HepG2 (cell line): ENCODE data around the gene QTRT2. TPM values are rescaled to one million over a fixed set of nuclear protein-coding genes. Genes with fewer than 3 reads are reported as not detected.

Source experiments
- AGO1 ChIP-seq: fragments of 200-400 bp; formaldehyde crosslinking; IDR thresholded peaks from 2 replicates; pipeline ENCODE4 v1.6.1; 2017; ENCODE audit warnings: mild to moderate bottlenecking, low read depth, low read length, moderate library complexity; ENCODE audit not compliant: poor library complexity, severe bottlenecking
- DDIT3 ChIP-seq: sonication (generic); formaldehyde crosslinking; IDR thresholded peaks from 2 replicates; pipeline ENCODE4 v1.4.0; 2020; ENCODE audit warnings: mild to moderate bottlenecking, missing genetic modification reagents
- HNRNPL ChIP-seq: fragments of 200-400 bp; formaldehyde crosslinking; IDR thresholded peaks from 2 replicates; pipeline ENCODE4 v1.6.1; 2017; ENCODE audit warnings: mild to moderate bottlenecking, low read depth, low read length
- MEF2D ChIP-seq: sonication (generic); formaldehyde crosslinking; IDR thresholded peaks from 2 replicates; pipeline ENCODE4 v1.5.1; 2020; ENCODE audit warnings: mild to moderate bottlenecking, missing genetic modification reagents
- NCOR1 ChIP-seq: fragments of 200-600 bp; sonication (generic); IDR thresholded peaks from 2 replicates; pipeline ENCODE4 v1.7.0; 2017; ENCODE audit warnings: antibody characterized with exemption, low read length, borderline replicate concordance
- NR2F6 ChIP-seq, 2 experiments: IDR thresholded peaks; 2 replicates each; pipeline ENCODE4 v1.6.1; 2016; ENCODE audit warnings: antibody characterized with exemption in 1 of 2, mild to moderate bottlenecking in 1 of 2
- RFX5 ChIP-seq: IDR thresholded peaks from 2 replicates; pipeline ENCODE4 v1.6.1; 2011; ENCODE audit warnings: low read depth, low read length, improper control_type of control experiment
- RNF2 ChIP-seq: fragments of 450-650 bp; conservative IDR thresholded peaks from 2 replicates; pipeline ENCODE4 v1.6.1; 2016; ENCODE audit warnings: low read depth
- RNF219 ChIP-seq: sonication (generic); formaldehyde crosslinking; IDR thresholded peaks from 2 replicates; pipeline ENCODE4 v1.5.0; 2020; ENCODE audit warnings: mild to moderate bottlenecking, missing genetic modification reagents
- SALL2 ChIP-seq: sonication (generic); formaldehyde crosslinking; IDR thresholded peaks from 2 replicates; pipeline ENCODE4 v1.8.1; 2023; ENCODE audit warnings: mild to moderate bottlenecking, missing genetic modification reagents, inconsistent platforms
- ZBED4 ChIP-seq: sonication (generic); formaldehyde crosslinking; IDR thresholded peaks from 2 replicates; pipeline ENCODE4 v1.4.0; 2020; ENCODE audit warnings: missing genetic modification reagents, borderline replicate concordance
- ZGPAT ChIP-seq: IDR thresholded peaks from 2 replicates; pipeline ENCODE4 v1.6.1; 2016; ENCODE audit warnings: mild to moderate bottlenecking
- ZKSCAN5 ChIP-seq: sonication (generic); formaldehyde crosslinking; IDR thresholded peaks from 2 replicates; pipeline ENCODE4 v1.5.1; 2020; ENCODE audit warnings: mild to moderate bottlenecking, missing genetic modification reagents
- ZNF207 ChIP-seq: fragments of 450-650 bp; IDR thresholded peaks from 2 replicates; pipeline ENCODE4 v1.6.1; 2016; ENCODE audit warnings: antibody characterized with exemption, borderline replicate concordance
- ZNF337 ChIP-seq: sonication (generic); formaldehyde crosslinking; IDR thresholded peaks from 2 replicates; pipeline ENCODE4 v1.5.1; 2020; ENCODE audit warnings: missing genetic modification reagents, low read depth, mild to moderate bottlenecking, borderline replicate concordance
- ZNF512B ChIP-seq: sonication (generic); formaldehyde crosslinking; IDR thresholded peaks from 2 replicates; pipeline ENCODE4 v1.5.1; 2020; ENCODE audit warnings: missing genetic modification reagents, mild to moderate bottlenecking, borderline replicate concordance
- ZNF614 ChIP-seq: IDR thresholded peaks from 2 replicates; pipeline ENCODE4 v1.6.1; 2018; ENCODE audit warnings: missing biosample characterization, missing genetic modification reagents, inconsistent platforms, borderline replicate concordance
- polyA plus RNA-seq, 8 experiments: library from polyadenylated mRNA; depleted of rRNA in 3 of 8; stranded (reverse) in 7 of 8; unstranded in 1 of 8; fragments of >200 nt; fragmentation: Illumina TruSeq in 4 of 8; extraction: Trizol in 4 of 8; gene quantifications; 2 replicates each; pipeline versions ENCODE4 v1.2.1 to v1.2.3, GENCODE V29; 2011 to 2016; ENCODE audit warnings: low read depth in 4 of 8, missing spikeins in 1 of 8, mixed read lengths in 1 of 8; ENCODE audit not compliant: insufficient read depth in 1 of 8
- total RNA-seq, 5 experiments: library from RNA; depleted of rRNA; stranded (reverse); fragments of >200 nt; fragmentation: Illumina TruSeq; extraction: Trizol; gene quantifications; 2 replicates each; pipeline ENCODE4 v1.2.3, GENCODE V29; 2016; ENCODE audit warnings: low read depth in 1 of 5

Gene QTRT2
- total and polyA plus RNA-seq, 2 of the 13 experiments (the other 11 are each of a cell fraction or from before 2014, with no cell fraction given) = 7.1 to 33.4 TPM

GRCh38 chr3:114056130-114057010 is at the start of gene QTRT2, which contains the start of gene CCDC191 (continued):
- TF ChIP-seq RFX5 (peak; percentile 92), MEF2D (CRISPR knock-in tag) (peak; percentile 83; the same call in 1 of the 2 replicates), ZNF512B (CRISPR knock-in tag) (0 out of 2 replicates have a peak, but pooled peaks have one; percentile 39), NR2F6 (IDR thresholded peaks at IDR 0.05) (no peak), NR2F6 (CRISPR knock-in tag; IDR thresholded peaks at IDR 0.05) (no peak), RNF2 (no peak; the same call in none of the 2 replicates), ZNF207 (no peak), SALL2 (CRISPR knock-in tag) (peak; percentile 90), ZNF337 (no peak), RNF219 (no peak), NCOR1 (no peak; the same call in 1 of the 2 replicates), DDIT3 (CRISPR knock-in tag) (no peak), HNRNPL (no peak), ZGPAT (CRISPR knock-in tag) (peak; percentile 81; the same call in 1 of the 2 replicates), ZNF614 (CRISPR knock-in tag) (no peak), ZKSCAN5 (CRISPR knock-in tag) (no peak), AGO1 (peak; percentile 33), ZBED4 (no peak)
